Left lung (tissue), 10 donors: Measurements from ENCODE around the gene LRRFIP2. TPM values are rescaled to one million over a fixed set of nuclear protein-coding genes. Genes with fewer than 3 reads are reported as not detected.
A peak's percentile ranks its signal among the peaks of the same experiment; 100 is the strongest.

Source experiments
- ATAC-seq: fragments of 200-7000 bp; cut with Tn5 transposase; one replicate; pipeline ENCODE4 v1.9.1; 2020; ENCODE audit warnings: moderate library complexity
- DNase-seq, 4 donors: peaks; one replicate each; pipeline ENCODE4 v3.0.0-alpha.2; 2013 to 2020
- H3K27ac ChIP-seq, 2 donors: fragments of 200-600 bp; sonication (generic) in 1 of 2; one replicate each; pipeline versions ENCODE4 v1.5.0 to v1.8.0; 2020 to 2021
- H3K27me3 ChIP-seq, 2 donors: fragments of 200-600 bp; sonication (generic) in 1 of 2; one replicate each; pipeline versions ENCODE4 v1.5.0 to v1.8.0; 2020 to 2021
- H3K36me3 ChIP-seq, 2 donors: fragments of 200-600 bp; sonication (generic) in 1 of 2; one replicate each; pipeline versions ENCODE4 v1.5.0 to v1.8.0; 2020 to 2021
- H3K4me1 ChIP-seq, 2 donors: fragments of 200-600 bp; one replicate each; pipeline ENCODE4 v1.8.0; 2021
- H3K4me3 ChIP-seq, 2 donors: fragments of 200-600 bp; sonication (generic) in 1 of 2; one replicate each; pipeline versions ENCODE4 v1.5.0 to v1.8.0; 2020 to 2021; ENCODE audit warnings: mild to moderate bottlenecking in 1 of 2
- H3K9me3 ChIP-seq, 2 donors: fragments of 200-600 bp; sonication (generic) in 1 of 2; one replicate each; pipeline versions ENCODE4 v1.5.0 to v1.8.0; 2020 to 2021
- intact Hi-C, 2 donors: fragments of 100-400 bp; cut with DNase I; formaldehyde crosslinking; loops; one replicate each; pipeline versions ENCODE4 v1.11.2 to v1.14.2; 2022
- polyA plus RNA-seq, 6 donors: library from polyadenylated mRNA; unstranded; fragments of 120-200 nt; gene quantifications; one replicate each; pipeline ENCODE4 v1.2.1, GENCODE V29; 2013; ENCODE audit not compliant: insufficient read length in 6 of 6
- total RNA-seq, 2 donors: library from RNA; stranded (reverse); fragmentation: NEBNext Ultra II Directional; extraction: Animal tissue kit (Norgen Biotek cat#: 25700); gene quantifications; one replicate each; pipeline ENCODE4 v1.2.1, GENCODE V29; 2021
- TF ChIP-seq, protein P1 (sequence below), 2 donors: fragments of 200-600 bp; sonication (generic) in 1 of 2; IDR thresholded peaks; one replicate each; pipeline versions ENCODE4 v1.5.0 to v1.8.0; 2021; ENCODE audit warnings: antibody characterized with exemption in 2 of 2
- donor health status: DM: no; HTN: yes; CAD: no.
- donor health status: DM: no; HTN: no; CAD: no.

Gene LRRFIP2
- total and polyA plus RNA-seq, 8 donors: 52.6 to 76.3 (median 66.0) TPM

DNA sequence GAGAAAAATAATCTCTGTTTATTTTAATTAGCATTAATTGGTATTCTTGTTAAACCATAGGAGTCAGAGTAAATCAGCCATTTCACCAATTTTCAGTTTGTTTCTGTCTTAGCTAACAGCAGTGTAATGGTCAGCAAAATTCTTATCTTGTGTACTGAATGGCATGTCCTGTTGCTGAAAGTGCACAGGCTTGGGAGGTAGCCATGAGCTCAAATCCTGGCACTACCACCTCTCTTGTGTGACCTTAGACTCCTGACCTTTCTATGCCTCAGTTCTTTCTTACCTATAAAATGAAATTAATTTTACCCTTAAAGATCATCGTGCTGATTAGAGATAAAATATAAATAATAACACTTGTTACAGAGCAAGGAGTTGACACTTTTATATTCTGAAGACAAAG is 145.3 kb downstream of the LRRFIP2 start:
- no peak for ATAC-seq
- Histone ChIP-seq H3K36me3 (peaks cover 0 to 88% of the 10 kb centered on the region in 2 donors), H3K27ac (no peak overlapping the region)

DNA sequence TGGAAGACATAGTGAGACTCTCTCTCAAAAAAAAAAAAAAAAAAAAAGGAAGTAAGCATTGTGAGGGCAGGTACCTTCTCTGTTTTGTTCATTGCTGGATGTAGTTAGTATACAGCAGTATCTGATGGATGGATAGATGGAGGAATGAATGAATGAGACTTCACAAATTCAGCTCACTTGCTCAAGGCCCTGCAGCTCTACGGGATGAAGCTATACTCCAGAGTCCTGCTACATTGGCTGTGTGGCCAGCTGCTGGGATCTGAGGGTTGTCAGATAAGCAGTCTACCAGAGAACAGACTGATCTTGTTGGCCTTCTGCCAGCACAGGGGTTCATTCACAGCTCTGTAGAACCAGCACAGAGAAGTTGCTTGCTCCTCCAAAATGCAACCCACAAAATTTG is 146.1 kb downstream of the LRRFIP2 start:
- TF ChIP-seq, protein P1, sequence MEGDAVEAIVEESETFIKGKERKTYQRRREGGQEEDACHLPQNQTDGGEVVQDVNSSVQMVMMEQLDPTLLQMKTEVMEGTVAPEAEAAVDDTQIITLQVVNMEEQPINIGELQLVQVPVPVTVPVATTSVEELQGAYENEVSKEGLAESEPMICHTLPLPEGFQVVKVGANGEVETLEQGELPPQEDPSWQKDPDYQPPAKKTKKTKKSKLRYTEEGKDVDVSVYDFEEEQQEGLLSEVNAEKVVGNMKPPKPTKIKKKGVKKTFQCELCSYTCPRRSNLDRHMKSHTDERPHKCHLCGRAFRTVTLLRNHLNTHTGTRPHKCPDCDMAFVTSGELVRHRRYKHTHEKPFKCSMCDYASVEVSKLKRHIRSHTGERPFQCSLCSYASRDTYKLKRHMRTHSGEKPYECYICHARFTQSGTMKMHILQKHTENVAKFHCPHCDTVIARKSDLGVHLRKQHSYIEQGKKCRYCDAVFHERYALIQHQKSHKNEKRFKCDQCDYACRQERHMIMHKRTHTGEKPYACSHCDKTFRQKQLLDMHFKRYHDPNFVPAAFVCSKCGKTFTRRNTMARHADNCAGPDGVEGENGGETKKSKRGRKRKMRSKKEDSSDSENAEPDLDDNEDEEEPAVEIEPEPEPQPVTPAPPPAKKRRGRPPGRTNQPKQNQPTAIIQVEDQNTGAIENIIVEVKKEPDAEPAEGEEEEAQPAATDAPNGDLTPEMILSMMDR (IDR thresholded peaks at IDR 0.05): no peak
- no peak for ATAC-seq
- H3K36me3 ChIP-seq: peaks cover 0 to 88% of the 10 kb centered on the region in 2 donors
- no peaks in the 10 kb centered on the region for H3K27me3 ChIP-seq
- intact Hi-C loops: no loop called here
- H3K4me1 ChIP-seq: peaks cover 6 to 11% of the 10 kb centered on the region in 2 donors
- DNase-seq: no peak
- no peak overlapping the region for H3K4me3 ChIP-seq
- no peak overlapping the region for H3K27ac ChIP-seq
- no peaks in the 10 kb centered on the region for H3K9me3 ChIP-seq

More for the DNA sequence above, 145.3 kb downstream of the LRRFIP2 start:
- no peak for DNase-seq
- H3K27me3 ChIP-seq: no peaks in the 10 kb centered on the region
- TF ChIP-seq, protein P1 (IDR thresholded peaks at IDR 0.05): no peak
- intact Hi-C loops: no loop called here
- peaks cover 6 to 11% of the 10 kb centered on the region in 2 donors for H3K4me1 ChIP-seq
- H3K9me3 ChIP-seq: no peaks in the 10 kb centered on the region
- H3K4me3 ChIP-seq: no peak overlapping the region

DNA sequence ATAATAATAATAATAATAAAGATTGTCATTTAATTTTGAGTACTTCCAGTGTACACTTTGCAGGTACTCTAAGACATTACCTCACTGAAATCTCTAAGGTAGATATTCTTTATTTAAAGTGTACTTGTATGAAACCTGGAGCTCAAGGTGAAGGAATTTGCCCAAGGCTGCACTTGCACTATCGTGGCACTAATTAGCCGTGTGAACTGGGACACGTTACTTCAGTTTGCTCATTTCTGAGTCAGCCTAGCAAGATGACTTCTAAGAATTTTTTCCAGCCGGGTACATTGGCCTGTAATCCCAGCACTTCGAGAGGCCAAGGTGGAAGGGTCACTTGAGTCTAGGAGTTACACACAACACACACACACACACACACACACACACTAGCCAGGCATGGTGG is 147.5 kb downstream of the LRRFIP2 start:
- TF ChIP-seq, protein P1 (IDR thresholded peaks at IDR 0.05): no peak
- no peaks in the 10 kb centered on the region for H3K27me3 ChIP-seq
- ATAC-seq: no peak
- H3K27ac ChIP-seq: no peak overlapping the region
- no peaks in the 10 kb centered on the region for H3K9me3 ChIP-seq
- H3K4me1 ChIP-seq: peaks cover 6 to 11% of the 10 kb centered on the region in 2 donors
- no peak overlapping the region for H3K4me3 ChIP-seq
- peaks cover 0 to 88% of the 10 kb centered on the region in 2 donors for H3K36me3 ChIP-seq
- intact Hi-C loops: no loop called here
- DNase-seq: no peak

DNA sequence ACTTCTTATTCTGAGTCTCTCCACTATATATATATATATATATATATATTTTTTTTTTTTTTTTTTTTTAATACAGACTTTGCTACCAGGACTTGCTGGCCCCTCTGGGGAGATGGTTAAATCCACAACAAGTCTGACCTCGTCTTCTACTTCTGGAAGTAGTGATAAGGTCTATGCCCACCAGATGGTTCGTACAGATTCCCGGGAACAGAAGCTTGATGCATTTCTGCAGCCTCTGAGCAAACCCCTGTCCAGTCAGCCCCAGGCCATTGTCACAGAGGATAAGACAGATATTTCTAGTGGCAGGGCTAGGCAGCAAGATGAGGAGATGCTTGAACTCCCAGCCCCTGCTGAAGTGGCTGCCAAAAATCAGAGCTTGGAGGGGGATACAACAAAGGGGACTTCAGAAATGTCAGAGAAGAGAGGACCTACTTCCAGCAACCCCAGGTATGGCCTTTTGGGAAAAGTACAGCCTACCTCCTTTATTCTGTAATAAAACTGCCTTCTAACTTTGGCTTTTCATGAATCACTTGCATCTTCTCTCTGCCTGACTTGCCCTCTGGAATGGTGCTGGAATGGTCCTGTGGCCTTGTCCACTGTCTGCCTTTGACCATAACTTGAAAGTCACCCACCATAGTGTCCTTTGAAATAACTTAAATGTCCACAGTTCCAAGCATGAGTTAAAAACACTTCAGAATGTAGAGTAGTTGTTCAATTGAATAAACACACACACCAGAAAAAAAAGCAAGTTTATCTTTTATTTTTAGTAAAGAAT is 148.6 kb downstream of the LRRFIP2 start:
- TF ChIP-seq, protein P1 (IDR thresholded peaks at IDR 0.05): no peak
- H3K4me3 ChIP-seq: no peak overlapping the region
- H3K9me3 ChIP-seq: no peaks in the 10 kb centered on the region
- no peak for ATAC-seq
- intact Hi-C loops: no loop called here
- H3K27ac ChIP-seq: no peak overlapping the region
- peaks cover 2 to 11% of the 10 kb centered on the region in 2 donors for H3K4me1 ChIP-seq
- no peaks in the 10 kb centered on the region for H3K27me3 ChIP-seq
- DNase-seq: no peak
- H3K36me3 ChIP-seq: peaks cover 0 to 88% of the 10 kb centered on the region in 2 donors

DNA sequence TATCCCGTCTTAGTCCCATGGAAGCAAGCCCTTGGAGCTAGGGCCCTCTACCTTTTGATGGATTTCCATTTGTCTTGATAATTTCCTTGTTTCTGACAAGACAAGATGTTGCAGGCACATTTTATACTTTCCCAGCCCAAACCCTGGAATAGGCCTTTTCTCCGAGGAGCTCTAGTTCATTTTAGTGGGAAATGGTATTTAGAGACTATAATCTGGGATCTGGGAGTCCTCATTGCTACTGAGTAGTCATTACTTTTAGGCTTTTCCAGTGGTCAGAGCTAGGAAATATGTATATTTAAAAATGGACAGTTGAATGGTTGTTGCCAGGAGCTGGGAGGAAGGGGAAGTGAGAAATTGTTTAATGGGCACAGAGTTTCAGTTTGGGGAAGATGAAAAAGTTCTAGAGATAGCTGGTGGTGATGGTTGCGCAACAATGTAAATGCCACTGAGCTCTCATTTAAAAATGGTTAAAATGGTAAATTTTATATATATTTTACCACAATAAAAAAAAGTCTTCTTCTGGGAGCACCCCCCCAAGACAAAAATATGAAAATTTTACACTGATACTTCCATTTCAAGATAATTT is 149.5 kb downstream of the LRRFIP2 start:
- Histone ChIP-seq H3K27ac (peak overlapping the region in 1 of 2 donors; percentile 65), H3K27me3 (no peaks in the 10 kb centered on the region), H3K4me1 (peaks cover 2 to 11% of the 10 kb centered on the region in 2 donors), H3K9me3 (no peaks in the 10 kb centered on the region), H3K4me3 (no peak overlapping the region), H3K36me3 (peaks cover 0 to 88% of the 10 kb centered on the region in 2 donors)
- intact Hi-C loops: loop anchor here in 1 of 2 donors (5.0 kb wide), 1 partner anchor 182 kb away; no protein-coding TSS in a partner anchor
- TF ChIP-seq, protein P1 (IDR thresholded peaks at IDR 0.05): no peak
- DNase-seq: no peak
- no peak for ATAC-seq
